ENCODE measurements around the gene ACTN4.

GRCh38 chr19:38683393-38684077, 36.1 kb downstream of the ACTN4 start:
- TF ChIP-seq NFE2L2 (conservative IDR thresholded peaks at IDR 0.05; ENCODE audit: low read length) (no peak), POLR2AphosphoS2 (conservative IDR thresholded peaks at IDR 0.05; ENCODE audit: low read length) (no peak; the same call in 1 of the 2 replicates), BHLHE40 (IDR thresholded peaks at IDR 0.05; ENCODE audit: low read depth, low read length) (peak; percentile 91), CEBPB (IDR thresholded peaks at IDR 0.05) (peak; percentile 41 to 75; a peak in 3 of 4 replicates), USF2 (IDR thresholded peaks at IDR 0.05) (peak; percentile 96), EP300 (IDR thresholded peaks at IDR 0.05) (peak; percentile 93 to 95; a peak in 4 of 5 replicates), MYC (IDR thresholded peaks at IDR 0.05; ENCODE audit: borderline replicate concordance, low read length) (peak; percentile 42), MAZ (IDR thresholded peaks at IDR 0.05; ENCODE audit: borderline replicate concordance, low read depth, low read length) (no peak), CBX2 (IDR thresholded peaks at IDR 0.05; ENCODE audit: borderline replicate concordance, low read depth) (no peak), RNF2 (IDR thresholded peaks at IDR 0.05; ENCODE audit: borderline replicate concordance, low read depth) (no peak), POLR2A (IDR thresholded peaks at IDR 0.05; ENCODE audit: low read length) (no peak; the same call in 1 of the 2 replicates)
- TF ChIP-seq, protein P1, sequence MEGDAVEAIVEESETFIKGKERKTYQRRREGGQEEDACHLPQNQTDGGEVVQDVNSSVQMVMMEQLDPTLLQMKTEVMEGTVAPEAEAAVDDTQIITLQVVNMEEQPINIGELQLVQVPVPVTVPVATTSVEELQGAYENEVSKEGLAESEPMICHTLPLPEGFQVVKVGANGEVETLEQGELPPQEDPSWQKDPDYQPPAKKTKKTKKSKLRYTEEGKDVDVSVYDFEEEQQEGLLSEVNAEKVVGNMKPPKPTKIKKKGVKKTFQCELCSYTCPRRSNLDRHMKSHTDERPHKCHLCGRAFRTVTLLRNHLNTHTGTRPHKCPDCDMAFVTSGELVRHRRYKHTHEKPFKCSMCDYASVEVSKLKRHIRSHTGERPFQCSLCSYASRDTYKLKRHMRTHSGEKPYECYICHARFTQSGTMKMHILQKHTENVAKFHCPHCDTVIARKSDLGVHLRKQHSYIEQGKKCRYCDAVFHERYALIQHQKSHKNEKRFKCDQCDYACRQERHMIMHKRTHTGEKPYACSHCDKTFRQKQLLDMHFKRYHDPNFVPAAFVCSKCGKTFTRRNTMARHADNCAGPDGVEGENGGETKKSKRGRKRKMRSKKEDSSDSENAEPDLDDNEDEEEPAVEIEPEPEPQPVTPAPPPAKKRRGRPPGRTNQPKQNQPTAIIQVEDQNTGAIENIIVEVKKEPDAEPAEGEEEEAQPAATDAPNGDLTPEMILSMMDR (IDR thresholded peaks at IDR 0.05), result no peak
